Vagina (tissue), 2 donors: Measurements from ENCODE around the gene TMEM114.

ENCODE experiments used
- POLR2A ChIP-seq, 2 donors: fragments of 450-650 bp; IDR thresholded peaks; one replicate each; pipeline ENCODE4 v1.6.1; 2017; ENCODE audit warnings: antibody characterized with exemption in 2 of 2, mild to moderate bottlenecking in 2 of 2, moderate library complexity in 2 of 2
- POLR2AphosphoS5 ChIP-seq, 2 donors: sonication (generic); formaldehyde crosslinking; IDR thresholded peaks; one replicate each; pipeline ENCODE4 v1.9.0; 2017; ENCODE audit warnings: antibody characterized with exemption in 2 of 2, mild to moderate bottlenecking in 2 of 2, low read depth in 1 of 2; ENCODE audit not compliant: insufficient read depth in 1 of 2
- TF ChIP-seq, protein P1 (sequence below), 3 experiments: fragments of 450-650 bp in 2 of 3; fragments of 200-600 bp in 1 of 3; sonication (generic) in 1 of 3; IDR thresholded peaks; one replicate each; pipeline ENCODE4 v1.5.1; 2017 to 2019; ENCODE audit warnings: antibody characterized with exemption in 3 of 3, mild to moderate bottlenecking in 2 of 3, moderate library complexity in 2 of 3

DNA sequence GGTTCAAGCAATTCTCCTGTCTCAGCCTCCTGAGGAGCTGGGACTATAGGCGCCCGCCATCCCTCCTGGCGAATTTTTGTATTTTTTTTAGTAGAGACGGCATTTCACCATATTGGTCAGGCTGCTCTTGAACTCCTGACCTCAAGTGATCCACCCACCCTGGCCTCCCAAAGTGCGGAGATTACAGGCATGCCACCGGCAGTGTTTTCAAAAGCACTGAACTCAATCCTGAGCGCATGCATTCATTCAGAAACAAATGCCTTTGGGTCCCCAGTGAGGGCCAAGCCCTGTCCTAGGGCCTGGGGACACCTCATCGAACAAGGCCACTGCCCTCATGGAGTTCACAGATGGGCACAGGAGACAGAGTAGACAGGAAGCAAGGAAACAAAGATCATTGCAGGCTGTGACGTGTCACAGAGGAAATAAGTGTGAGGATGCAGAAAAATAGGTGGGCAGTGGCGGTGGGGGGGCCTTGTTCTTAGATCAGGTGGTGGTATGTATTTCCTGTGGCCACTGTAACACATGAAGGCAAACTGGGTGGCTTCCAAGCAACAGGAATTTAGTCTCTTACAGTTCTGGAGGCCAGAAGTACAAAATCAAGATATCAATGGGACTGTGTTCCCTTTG, 12.5 kb downstream of the TMEM114 start:
- TF ChIP-seq POLR2A (IDR thresholded peaks at IDR 0.05) (no peak), POLR2AphosphoS5 (IDR thresholded peaks at IDR 0.05; ENCODE audit: insufficient read depth in 1 of 2, low read depth in 1 of 2) (no peak)
- TF ChIP-seq, protein P1, sequence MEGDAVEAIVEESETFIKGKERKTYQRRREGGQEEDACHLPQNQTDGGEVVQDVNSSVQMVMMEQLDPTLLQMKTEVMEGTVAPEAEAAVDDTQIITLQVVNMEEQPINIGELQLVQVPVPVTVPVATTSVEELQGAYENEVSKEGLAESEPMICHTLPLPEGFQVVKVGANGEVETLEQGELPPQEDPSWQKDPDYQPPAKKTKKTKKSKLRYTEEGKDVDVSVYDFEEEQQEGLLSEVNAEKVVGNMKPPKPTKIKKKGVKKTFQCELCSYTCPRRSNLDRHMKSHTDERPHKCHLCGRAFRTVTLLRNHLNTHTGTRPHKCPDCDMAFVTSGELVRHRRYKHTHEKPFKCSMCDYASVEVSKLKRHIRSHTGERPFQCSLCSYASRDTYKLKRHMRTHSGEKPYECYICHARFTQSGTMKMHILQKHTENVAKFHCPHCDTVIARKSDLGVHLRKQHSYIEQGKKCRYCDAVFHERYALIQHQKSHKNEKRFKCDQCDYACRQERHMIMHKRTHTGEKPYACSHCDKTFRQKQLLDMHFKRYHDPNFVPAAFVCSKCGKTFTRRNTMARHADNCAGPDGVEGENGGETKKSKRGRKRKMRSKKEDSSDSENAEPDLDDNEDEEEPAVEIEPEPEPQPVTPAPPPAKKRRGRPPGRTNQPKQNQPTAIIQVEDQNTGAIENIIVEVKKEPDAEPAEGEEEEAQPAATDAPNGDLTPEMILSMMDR (IDR thresholded peaks at IDR 0.05) = no peak
